ENCODE data around the gene CSTB. TPM values are rescaled to one million over a fixed set of nuclear protein-coding genes. Genes with fewer than 3 reads are reported as not detected.

The CSTB gene
- total RNA-seq, 1 donor from 2014 or later: 16.0 TPM

- intact Hi-C loops (cut with micrococcal nuclease): no loop called here
- DNase-seq (no peak), ATAC-seq (ENCODE audit: low read depth) (no peak)
- ChIA-PET CTCF (no interaction called here), POLR2A (interaction anchor here (0.5 to 0.6 kb wide), 3 partner anchors 18 to 29 kb away, joined by 3 to 4 read pairs (median 4); no protein-coding TSS in a partner anchor)
- no peaks in the 10 kb centered on the region for H3K27me3 Mint-ChIP-seq
- no peak overlapping the region for H3K4me3 Mint-ChIP-seq
- no peak overlapping the region for H3K27ac Mint-ChIP-seq
- TF ChIP-seq, protein P1, sequence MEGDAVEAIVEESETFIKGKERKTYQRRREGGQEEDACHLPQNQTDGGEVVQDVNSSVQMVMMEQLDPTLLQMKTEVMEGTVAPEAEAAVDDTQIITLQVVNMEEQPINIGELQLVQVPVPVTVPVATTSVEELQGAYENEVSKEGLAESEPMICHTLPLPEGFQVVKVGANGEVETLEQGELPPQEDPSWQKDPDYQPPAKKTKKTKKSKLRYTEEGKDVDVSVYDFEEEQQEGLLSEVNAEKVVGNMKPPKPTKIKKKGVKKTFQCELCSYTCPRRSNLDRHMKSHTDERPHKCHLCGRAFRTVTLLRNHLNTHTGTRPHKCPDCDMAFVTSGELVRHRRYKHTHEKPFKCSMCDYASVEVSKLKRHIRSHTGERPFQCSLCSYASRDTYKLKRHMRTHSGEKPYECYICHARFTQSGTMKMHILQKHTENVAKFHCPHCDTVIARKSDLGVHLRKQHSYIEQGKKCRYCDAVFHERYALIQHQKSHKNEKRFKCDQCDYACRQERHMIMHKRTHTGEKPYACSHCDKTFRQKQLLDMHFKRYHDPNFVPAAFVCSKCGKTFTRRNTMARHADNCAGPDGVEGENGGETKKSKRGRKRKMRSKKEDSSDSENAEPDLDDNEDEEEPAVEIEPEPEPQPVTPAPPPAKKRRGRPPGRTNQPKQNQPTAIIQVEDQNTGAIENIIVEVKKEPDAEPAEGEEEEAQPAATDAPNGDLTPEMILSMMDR (IDR thresholded peaks at IDR 0.05): no peak
- peaks cover 3% of the 10 kb centered on the region for H3K4me1 Mint-ChIP-seq
- H3K36me3 Mint-ChIP-seq (ENCODE audit: low read depth): peaks cover 28% of the 10 kb centered on the region
- H3K9me3 Mint-ChIP-seq: no peaks in the 10 kb centered on the region
Observed at GRCh38 chr21:43735236-43736091, 40.6 kb downstream of the CSTB start.

DNA sequence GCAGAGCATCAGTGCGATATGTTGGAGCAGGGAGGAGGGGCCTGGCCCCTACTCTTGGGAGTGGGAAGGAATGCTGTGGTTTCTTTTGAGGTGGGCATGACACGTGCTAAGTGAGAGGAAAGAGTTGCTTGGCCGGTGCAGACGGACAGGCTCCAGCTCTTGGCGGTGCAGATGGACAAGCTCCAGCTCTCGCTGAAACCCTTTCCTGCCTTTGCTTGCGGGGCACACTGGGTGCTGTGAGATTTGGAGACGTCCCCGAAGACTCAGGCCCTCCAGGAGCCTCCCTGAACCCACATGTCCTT is 41.2 kb downstream of the CSTB start:
- intact Hi-C loops (cut with micrococcal nuclease): no loop called here
- ATAC-seq (ENCODE audit: low read depth): no peak
- H3K27ac Mint-ChIP-seq: no peak overlapping the region
- CTCF ChIA-PET: no interaction called here
- H3K9me3 Mint-ChIP-seq: no peaks in the 10 kb centered on the region
- H3K4me1 Mint-ChIP-seq: peaks cover 3% of the 10 kb centered on the region
- no peaks in the 10 kb centered on the region for H3K27me3 Mint-ChIP-seq
- POLR2A ChIA-PET: no interaction called here
- peaks cover 28% of the 10 kb centered on the region for H3K36me3 Mint-ChIP-seq (ENCODE audit: low read depth)
- no peak overlapping the region for H3K4me3 Mint-ChIP-seq
- TF ChIP-seq, protein P1 (IDR thresholded peaks at IDR 0.05): no peak
- no peak for DNase-seq

GRCh38 chr21:43734131-43734927 is 41.8 kb downstream of the CSTB start:
- ChIA-PET CTCF (no interaction called here), POLR2A (no interaction called here)
- TF ChIP-seq, protein P1 (IDR thresholded peaks at IDR 0.05): no peak
- Mint-ChIP-seq H3K36me3 (ENCODE audit: low read depth) (peaks cover 27% of the 10 kb centered on the region), H3K4me3 (no peak overlapping the region), H3K27me3 (no peaks in the 10 kb centered on the region), H3K27ac (no peak overlapping the region), H3K9me3 (no peaks in the 10 kb centered on the region), H3K4me1 (peaks cover 5% of the 10 kb centered on the region)
- intact Hi-C loops (cut with micrococcal nuclease): no loop called here
- DNase-seq: no peak
- no peak for ATAC-seq (ENCODE audit: low read depth)

DNA sequence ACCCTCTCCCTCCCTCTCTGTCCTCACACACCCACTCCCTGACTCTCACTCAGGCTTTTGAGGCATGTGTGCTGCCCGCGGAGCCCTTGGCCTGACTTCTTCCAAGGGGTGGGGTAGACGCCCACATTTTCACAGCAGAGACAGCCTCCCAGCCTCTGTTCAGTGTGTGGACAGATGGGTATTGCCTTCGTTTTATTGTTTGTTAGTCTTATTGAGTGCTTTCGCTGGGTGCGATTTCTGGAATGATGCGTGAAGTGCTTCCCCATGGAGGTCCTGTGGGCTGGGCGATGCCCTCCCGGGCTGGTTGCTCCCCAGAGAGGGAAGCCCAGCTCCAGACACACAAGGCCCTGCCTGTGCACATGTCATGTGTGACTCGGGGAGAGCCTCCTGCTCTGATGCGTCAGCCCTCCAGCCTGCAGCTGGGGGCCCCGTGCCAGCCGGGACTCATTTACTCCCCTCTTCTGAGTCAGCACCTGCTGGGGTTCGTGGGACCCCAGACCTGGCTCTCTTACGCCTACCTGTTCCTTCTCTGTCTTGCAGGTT is 42.5 kb downstream of the CSTB start:
- ChIA-PET CTCF (no interaction called here), POLR2A (no interaction called here)
- DNase-seq (no peak), ATAC-seq (ENCODE audit: low read depth) (no peak)
- peaks cover 25% of the 10 kb centered on the region for H3K36me3 Mint-ChIP-seq (ENCODE audit: low read depth)
- H3K27me3 Mint-ChIP-seq: no peaks in the 10 kb centered on the region
- H3K4me3 Mint-ChIP-seq: no peak overlapping the region
- peaks cover 11% of the 10 kb centered on the region for H3K4me1 Mint-ChIP-seq
- TF ChIP-seq, protein P1 (IDR thresholded peaks at IDR 0.05): no peak
- H3K27ac Mint-ChIP-seq: no peak overlapping the region
- H3K9me3 Mint-ChIP-seq: no peaks in the 10 kb centered on the region
- intact Hi-C loops (cut with micrococcal nuclease): no loop called here

DNA sequence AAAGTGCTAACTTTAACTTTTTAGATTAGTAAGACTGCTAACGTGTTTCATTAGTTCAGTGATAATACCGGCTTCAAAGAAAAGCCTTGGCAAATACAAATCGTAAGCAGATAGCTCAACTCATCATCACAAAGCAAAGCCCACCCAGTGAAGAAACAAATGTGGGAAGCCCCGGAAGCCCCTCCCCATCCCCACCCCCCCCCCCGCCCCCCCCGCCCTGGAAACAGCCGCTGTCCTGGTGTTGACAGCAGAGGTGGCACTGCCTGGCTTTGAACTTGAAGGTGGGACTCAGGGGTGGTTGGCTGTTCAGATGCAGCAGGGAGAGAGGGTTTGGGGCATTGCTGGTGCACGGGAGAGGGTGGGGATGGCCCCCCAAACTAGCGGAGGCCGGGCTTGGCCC is 43.0 kb downstream of the CSTB start:
- H3K36me3 Mint-ChIP-seq (ENCODE audit: low read depth): peaks cover 22% of the 10 kb centered on the region
- no peaks in the 10 kb centered on the region for H3K27me3 Mint-ChIP-seq
- no peaks in the 10 kb centered on the region for H3K9me3 Mint-ChIP-seq
- POLR2A ChIA-PET: no interaction called here
- CTCF ChIA-PET: no interaction called here
- TF ChIP-seq, protein P1 (IDR thresholded peaks at IDR 0.05): no peak
- H3K4me1 Mint-ChIP-seq: peaks cover 17% of the 10 kb centered on the region
- intact Hi-C loops (cut with micrococcal nuclease): no loop called here
- DNase-seq: no peak
- H3K4me3 Mint-ChIP-seq: no peak overlapping the region
- H3K27ac Mint-ChIP-seq: no peak overlapping the region
- no peak for ATAC-seq (ENCODE audit: low read depth)
